Skin epidermis (tissue), 12 donors: ENCODE results near the gene DHX35.

Experiments used
- H3K27ac ChIP-seq, 21 experiments: fragments of 200-600 bp; sonication (generic) in 11 of 21; one replicate each; pipeline ENCODE4 v1.5.0; 2020; ENCODE audit warnings: mild to moderate bottlenecking in 3 of 21, inconsistent platforms in 2 of 21, moderate library complexity in 2 of 21
- H3K4me3 ChIP-seq, 7 experiments: fragments of 200-600 bp; sonication (generic) in 2 of 7; one replicate each; pipeline ENCODE4 v1.5.0; 2020; ENCODE audit warnings: inconsistent platforms in 2 of 7, mild to moderate bottlenecking in 2 of 7, moderate library complexity in 1 of 7

DHX35 gene

DNA sequence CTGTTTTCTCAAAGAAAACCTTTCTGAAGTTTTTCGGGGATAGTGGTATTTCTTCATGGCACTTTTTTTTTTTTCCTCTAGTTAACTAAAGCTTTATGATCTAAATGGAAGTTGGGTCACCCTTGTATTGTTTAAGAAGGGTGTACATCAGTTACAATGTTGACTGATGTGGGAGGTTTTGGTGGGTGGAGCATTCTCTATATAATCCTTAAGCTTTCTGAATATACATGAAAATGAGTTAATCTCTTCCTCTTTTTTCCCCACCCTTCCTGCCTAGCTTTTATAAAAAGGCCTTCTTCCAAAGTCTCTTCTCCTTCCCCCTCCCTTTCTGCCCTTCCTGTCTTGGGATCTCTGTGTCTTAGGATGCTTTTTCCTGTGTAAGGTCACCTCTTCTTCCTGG is 47.2 kb downstream of the DHX35 start:
- H3K27ac ChIP-seq = peak overlapping the region in 1 of 21 experiments; percentile 32
- no peak overlapping the region for H3K4me3 ChIP-seq

DNA sequence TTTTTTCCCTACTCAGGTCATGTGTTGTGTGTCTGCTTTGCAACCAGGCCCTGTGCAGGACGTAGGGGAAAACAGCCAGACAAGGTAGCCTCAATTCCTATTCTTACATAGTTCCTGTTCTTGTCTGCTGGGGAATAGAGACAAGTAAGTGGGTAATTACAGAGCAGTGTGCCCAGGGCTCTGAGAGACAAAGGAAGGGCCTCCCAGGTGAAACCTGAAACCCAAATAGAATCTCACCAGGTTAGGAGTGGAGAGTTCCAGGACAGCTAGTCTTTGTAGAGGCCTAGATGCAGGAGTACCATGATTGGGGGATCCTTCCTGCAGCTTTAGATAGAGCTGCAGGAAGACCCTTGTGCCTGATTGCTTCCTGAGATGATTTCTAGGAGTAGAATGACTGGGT is 48.4 kb downstream of the DHX35 start:
- no peak overlapping the region for H3K4me3 ChIP-seq

DNA sequence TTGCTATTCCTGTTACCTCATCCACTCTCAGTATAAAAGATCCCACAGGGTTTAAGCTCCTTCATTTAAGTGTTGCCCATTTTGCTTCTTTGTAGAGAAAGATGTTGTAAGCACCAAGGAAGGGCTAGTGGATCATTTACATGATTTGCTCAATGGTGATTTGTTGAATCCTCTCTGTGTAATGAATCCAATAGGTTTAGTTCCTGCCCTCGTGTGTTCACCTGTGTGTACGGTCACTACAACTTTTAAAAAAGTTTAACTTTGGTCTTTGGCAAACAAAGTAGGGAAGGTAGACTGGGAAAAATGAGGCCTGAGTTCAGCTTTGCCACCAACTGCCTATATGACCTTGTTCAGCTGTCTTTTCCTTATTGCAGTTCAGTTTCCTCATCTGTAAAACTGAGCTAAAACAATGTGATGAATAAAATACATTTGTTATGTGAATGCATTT is 51.5 kb downstream of the DHX35 start:
- Histone ChIP-seq H3K4me3 (no peak overlapping the region), H3K27ac (no peak overlapping the region)

More for the DNA sequence above, 48.4 kb downstream of the DHX35 start:
- no peak overlapping the region for H3K27ac ChIP-seq

DNA sequence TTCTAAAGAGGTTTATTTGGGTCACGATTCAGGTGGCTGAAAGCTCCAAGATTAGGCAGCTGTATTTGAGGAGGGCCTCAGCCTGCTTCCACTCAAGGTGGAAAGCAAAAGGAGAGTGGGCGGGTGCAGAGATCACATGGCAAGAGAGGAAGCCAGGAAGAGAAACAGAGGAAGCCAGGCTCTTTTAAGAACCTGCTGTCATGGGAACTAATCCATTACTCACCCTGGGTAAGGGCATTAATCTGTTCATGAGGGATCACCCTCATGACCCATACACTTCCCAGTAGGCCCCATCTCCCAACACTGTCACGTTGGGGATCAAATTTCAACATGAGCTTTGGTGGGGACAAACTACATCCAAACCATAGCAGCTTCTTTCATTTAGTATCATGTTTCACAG is 53.9 kb downstream of the DHX35 start:
- no peak overlapping the region for H3K27ac ChIP-seq
- H3K4me3 ChIP-seq = no peak overlapping the region

DNA sequence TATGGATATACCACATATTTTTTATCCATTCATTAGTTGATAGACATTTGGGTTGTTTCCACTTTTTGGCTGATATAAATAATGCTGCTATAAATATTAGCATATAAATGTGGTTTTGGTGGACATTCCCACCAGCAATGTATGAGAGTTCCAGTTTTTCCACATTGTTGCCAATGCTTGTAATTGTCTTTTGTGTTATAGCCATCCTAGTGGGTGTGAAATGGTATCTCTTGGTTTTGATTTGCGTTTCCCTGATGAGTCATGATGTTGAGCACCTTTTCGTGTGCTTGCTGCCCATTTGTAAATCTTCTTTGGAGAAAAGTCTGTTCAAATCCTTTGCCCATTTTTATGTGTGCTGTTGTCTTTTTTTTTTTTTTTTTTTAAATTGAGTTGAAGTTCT is 54.4 kb downstream of the DHX35 start:
- Histone ChIP-seq H3K27ac (no peak overlapping the region), H3K4me3 (no peak overlapping the region)

DNA sequence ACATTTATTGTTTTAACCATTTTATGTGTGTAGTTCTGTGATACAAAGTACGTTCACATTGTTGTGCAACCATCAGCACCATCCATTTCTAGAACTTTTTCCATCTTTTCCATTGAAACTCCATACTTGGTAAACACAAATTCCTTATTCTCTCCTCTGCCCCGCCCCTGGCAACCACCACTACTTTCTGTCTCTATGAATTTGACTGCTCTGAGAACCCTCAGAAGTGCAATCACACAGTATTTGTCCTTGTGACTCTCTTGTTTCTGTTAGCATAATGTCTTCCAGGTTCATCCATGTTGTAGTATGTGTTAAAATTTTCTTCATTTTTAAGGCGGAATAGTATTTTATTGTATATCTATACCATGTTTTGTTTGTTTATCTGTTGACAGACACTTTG is 56.9 kb downstream of the DHX35 start:
- Histone ChIP-seq H3K4me3 (no peak overlapping the region), H3K27ac (peak overlapping the region in 2 of 21 experiments; percentile 21 to 24)

DNA sequence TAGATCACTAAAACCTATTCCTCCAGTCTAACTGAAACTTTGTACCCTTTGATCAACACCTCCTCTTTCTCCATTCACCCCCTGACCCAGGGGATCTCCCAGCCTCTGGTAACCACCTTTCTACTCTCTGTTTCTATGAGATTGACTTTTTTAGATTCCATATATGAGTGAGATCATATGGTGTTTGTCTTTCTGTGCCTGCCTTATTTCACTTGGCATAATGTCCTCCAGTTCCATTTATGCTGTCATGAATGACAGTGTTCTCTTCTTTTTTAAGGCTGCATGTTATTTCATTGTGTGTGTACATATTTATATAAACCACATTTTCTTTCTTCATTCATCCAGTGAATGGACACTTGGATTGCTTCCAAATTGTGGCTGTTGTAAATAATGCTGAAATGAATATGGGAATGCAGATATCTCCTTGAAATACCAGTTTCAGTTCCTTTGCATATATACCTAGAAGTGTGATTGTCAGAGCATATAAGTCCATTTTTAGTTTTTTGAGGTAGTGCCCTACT is 57.7 kb downstream of the DHX35 start:
- Histone ChIP-seq H3K4me3 (no peak overlapping the region), H3K27ac (no peak overlapping the region)

DNA sequence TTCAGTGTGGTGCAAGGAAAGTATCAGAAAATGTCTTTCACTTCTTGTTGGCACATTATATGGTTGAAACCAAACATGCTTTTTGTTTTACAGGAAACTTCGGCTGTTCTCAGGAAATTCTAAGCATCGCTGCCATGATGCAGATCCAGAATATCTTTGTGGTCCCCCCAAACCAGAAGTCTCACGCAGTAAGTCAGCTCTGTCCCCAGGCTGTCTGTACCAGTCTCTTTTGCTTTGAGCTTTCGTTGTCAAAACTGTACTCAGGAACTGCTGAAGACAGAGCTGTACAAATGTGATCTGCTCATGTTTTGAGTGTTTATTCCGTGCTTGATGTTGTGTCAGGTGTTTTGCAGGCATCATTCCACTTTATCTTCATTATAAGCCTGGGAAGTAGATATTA is 59.6 kb downstream of the DHX35 start:
- no peak overlapping the region for H3K4me3 ChIP-seq
- H3K27ac ChIP-seq = no peak overlapping the region

DNA sequence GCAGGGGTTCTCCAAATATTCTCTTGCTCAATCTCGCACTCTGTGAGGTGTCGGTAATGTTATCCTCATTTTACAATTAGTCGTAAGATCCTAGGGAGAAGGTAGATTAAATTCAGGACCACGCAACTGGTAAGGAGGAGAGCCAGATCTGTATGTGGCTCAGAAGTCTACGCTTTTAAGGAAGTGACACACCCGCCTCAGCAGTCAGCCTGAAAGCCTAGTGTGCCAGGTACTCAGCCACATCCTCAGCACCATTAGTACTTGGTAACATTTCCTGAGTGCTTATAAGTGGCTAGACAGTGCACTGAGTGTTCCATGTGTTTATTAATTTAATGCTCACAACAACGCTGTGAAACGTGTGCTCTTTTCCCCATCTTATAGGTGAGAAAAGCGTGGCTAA is 63.7 kb downstream of the DHX35 start:
- H3K4me3 ChIP-seq = no peak overlapping the region
- no peak overlapping the region for H3K27ac ChIP-seq

DNA sequence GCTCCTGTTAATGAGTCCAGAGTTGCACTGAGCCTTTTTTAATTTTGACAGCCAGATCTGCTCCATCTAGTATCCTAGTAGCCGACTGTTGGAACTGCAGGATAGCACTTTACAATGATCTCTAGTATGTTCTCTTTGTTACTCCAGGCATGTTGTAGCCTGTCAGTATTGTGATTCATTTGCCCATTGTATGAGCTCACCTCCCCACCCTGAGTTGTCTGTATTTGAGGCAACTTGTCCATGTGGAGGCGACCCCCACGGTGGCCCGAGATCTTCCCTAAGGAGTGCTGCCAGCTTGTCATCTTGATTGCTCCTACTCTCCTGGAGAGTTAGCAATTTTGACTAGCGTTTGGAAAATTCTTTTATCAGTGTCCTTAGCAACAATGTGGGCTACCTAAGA is 67.2 kb downstream of the DHX35 start:
- H3K27ac ChIP-seq = peak overlapping the region in 3 of 21 experiments; percentile 25 to 47 (median 32)

DNA sequence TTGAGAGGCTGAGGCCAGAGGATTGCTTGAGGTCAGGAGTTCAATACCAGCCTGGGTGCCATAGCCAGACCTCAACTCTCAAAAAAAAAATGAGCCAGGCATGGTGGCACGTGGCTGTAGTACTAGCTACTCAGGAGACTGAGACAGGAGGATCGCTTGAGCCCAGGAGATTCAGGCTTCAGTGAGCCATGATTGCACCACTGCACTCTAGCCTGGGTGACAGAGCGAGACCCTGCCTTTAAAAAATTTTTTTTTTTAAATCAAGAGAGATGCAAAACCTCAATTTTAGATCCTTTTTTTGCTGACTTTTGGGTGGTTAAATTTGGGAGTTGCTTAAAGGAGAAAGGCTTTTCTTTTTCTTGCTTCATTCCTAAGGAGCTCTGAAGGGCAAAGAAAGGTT is 70.9 kb downstream of the DHX35 start:
- no peak overlapping the region for H3K4me3 ChIP-seq
- H3K27ac ChIP-seq = no peak overlapping the region

More for the DNA sequence above, 67.2 kb downstream of the DHX35 start:
- H3K4me3 ChIP-seq = no peak overlapping the region

DNA sequence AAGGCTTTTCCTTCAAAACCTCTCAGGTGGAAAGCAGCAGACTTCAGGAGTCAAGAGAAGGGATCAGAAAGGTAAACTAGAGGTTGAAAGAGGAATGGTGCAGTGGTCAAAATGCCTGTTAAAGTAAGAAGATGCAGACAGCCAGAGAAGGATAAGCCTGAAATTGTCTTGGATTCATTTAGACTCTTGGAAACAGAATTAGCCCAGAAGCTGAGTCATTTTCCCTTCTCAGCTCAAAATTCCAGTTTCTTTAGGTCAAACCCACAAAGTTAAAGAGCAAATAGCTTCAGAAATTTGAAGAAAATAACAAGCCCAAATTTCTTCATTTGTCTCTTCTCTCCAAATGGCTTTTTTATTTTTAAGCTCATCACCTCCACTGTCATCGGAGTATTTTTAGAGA is 73.9 kb downstream of the DHX35 start:
- Histone ChIP-seq H3K27ac (no peak overlapping the region), H3K4me3 (no peak overlapping the region)

DNA sequence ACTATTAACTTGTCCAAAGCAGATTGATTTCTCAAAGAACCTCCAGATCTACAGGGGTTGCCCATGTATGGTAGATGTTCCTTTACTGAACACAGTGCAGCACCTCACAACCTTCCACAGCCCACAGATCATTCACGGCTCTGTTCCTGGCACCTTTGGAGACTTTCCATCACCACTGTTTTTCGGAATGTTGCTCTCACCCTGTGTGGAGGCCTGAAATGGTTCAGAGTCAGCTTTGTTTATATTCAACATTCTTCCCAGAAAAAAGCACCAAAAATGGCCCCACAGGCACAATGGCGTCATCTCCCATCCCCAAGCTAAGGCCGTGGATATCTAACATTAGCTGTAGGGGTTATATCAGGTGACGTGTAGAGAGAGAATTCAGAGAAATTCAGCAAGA is 74.7 kb downstream of the DHX35 start:
- H3K27ac ChIP-seq = no peak overlapping the region
- no peak overlapping the region for H3K4me3 ChIP-seq

DNA sequence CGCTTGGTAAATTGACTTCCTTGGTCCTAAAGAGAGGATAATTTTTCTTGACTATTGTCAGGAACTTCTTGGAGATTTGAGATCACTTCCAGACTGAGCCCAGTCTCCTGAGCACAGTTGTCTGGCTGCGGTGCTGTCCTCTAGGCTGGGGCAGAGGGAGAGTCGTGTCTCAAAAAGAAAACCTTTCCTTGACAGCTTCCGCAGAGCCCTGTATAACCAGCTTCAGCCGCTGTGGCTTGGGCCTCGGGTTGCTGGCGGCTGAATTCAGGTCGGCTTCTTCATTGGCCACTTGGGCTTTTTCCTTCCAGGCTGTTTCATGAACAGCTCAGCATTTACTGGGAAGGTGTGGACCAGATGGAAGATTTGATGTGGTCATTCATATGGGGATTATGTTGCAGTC is 75.9 kb downstream of the DHX35 start:
- no peak overlapping the region for H3K27ac ChIP-seq
- no peak overlapping the region for H3K4me3 ChIP-seq

DNA sequence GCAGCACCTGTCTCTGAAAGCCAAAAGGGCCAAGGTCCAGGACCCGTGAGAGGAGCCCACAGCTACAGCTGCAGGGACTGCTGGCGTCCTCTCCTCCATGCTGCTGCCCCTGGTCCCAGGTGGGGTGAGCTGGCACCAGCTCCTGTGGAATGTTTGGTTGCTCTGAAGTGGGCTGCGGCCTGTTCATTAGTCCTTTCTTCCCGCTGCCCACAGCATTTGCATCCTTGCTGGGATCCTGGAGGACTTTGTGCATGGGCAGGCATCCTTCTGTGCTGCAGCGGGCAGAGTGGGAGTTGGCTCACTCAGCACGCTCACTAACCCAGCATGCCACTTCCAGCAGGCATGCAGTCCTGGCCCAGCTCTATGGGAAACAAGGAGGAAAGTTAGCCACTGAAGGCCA is 76.4 kb downstream of the DHX35 start:
- Histone ChIP-seq H3K27ac (peak overlapping the region in 1 of 21 experiments; percentile 7), H3K4me3 (no peak overlapping the region)

DNA sequence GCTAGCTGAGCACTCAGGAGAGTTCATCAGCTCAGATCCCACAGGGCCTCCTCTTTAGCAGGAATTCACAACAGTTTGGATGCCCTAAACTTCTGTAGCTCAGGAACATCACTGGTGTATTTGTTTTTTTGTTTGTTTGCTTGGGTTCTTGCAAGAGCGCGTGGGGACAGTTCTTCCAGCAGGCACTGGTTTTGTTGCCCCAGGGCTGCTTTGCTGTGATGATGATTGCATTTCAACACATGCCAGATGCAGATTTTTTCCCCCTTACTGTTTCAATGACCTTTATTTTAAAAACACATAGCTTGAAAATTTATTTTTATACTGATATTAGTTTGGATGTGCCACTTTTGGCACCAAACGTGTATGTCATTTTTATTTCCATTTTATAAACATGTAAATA is 77.1 kb downstream of the DHX35 start:
- Histone ChIP-seq H3K4me3 (no peak overlapping the region), H3K27ac (peak overlapping the region in 1 of 21 experiments; percentile 7)

DNA sequence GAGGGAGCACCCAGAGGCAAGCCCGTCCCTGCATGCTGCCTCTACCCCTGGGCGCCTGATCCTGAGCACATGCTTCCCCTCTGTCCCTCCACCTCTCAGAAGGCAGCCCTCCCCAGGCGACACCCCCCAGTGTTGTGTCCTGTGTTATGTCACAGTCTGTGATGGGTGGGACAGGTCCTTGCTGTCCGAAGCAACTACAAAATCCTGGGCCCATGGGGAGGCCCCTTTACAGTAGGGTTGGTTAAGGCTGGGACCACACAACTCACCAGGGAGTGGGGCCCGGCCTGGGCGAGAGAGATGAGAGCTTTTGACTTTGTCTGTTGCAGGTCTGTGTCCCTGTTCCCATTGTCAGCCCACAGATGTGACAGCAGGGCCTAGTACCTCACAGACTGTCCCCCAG is 78.0 kb downstream of the DHX35 start:
- Histone ChIP-seq H3K27ac (peak overlapping the region in 1 of 21 experiments; percentile 21), H3K4me3 (no peak overlapping the region)

DNA sequence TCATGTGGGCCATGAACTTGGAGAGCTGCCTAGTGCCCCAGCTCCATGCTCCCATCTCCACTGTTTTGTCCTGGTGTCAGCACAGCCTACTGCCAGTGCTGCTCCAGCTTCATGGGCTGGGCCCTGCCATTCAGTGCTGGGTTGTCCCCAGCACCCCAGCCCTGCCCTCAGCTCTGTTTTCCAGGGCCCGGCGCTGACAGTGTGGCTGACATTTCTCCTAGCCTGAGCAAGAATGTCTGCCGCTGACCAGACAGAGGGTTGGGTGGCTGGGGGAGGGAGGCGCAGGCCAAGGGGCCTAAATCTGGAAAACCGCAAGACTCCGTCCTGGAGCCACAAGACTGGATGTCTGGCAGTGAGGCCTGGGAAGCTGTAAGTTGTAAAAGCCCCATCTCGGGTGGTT is 78.9 kb downstream of the DHX35 start:
- Histone ChIP-seq H3K4me3 (no peak overlapping the region), H3K27ac (peak overlapping the region in 1 of 21 experiments; percentile 59)

DNA sequence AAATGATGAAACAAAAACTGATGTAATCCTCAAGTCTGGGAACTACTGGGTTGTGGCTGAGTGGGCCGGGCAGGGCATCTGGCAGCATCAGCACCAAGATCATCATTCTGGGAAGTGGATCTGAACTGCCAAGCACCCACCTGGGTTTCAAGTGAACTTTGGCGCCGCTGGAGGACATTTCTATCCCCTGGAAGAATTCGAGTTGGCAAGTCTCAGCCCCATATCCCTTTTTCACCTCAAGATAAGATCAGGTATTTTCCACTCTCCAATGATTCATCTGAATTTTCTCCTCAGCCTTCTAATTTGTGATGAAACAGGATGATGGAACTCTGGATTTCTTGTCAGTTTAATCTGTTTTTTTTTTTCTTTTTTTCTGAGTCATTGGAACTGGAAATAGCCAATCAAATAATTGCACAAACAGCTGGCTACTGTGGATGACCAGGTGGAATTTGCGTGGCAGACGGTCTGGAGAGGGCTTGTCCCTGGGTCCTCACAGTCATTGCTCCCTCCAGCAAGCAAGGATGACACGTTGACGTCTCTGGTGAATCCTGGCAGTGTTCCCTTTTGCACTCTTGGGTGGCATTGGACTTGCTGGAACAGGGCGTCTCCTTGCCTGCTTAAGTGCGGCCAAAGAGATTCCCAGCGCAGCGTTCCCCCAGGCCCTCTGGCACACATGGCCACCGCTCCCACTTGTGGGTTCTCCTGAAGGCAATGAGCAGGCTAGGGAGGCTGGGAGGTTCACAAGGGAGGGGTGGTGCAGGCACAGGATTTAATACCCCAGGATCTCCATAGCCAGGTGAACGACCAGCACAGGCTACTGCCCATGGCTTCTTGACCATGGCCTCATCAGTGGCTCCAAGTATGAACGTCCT is 80.4 kb downstream of the DHX35 start:
- peak overlapping the region in 8 of 21 experiments; percentile 7 to 78 (median 48) for H3K27ac ChIP-seq
- H3K4me3 ChIP-seq = no peak overlapping the region

DNA sequence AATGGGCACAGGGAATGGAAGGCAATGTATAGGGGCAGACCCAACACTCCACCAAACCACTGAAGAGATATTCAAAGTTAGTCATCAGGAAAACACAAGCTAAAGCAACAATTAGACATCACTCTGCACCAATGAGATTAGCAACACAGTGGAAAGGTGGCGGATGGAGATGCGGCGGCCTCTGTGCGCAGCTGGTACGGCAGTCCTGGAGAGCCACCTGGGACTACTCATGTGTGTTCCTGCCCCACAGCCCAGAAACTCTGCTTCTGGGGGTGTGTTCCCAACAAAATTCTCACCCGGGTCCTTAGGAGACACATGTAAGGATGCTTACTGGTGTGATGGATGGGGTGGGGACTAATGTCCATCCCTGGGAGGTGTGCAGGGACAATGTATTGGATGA is 82.4 kb downstream of the DHX35 start:
- Histone ChIP-seq H3K27ac (no peak overlapping the region), H3K4me3 (no peak overlapping the region)

DNA sequence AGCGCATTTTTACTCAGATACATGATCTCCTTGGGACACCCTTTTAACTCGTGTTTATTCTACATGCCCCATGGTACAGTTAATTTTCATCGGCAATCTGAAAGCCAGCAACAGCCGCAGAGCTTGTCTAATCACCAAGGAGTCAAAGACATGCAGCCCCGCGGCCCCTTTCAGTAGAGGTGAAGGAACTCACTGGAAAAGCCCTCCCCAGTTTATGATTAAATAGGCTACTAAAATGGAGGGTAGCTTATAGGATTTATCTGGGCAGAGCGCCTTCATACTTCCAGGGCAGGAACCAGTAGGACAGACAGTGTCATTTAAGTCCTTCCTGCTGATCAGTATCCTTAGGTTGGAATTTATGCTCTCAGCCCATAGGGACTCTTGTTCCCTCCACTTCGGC is 83.5 kb downstream of the DHX35 start:
- H3K27ac ChIP-seq = no peak overlapping the region

More for the DNA sequence above, 83.5 kb downstream of the DHX35 start:
- H3K4me3 ChIP-seq = no peak overlapping the region
